Measurements from ENCODE around the gene LGALS9C.
"Not testable (repeated sequence)": the region's sequence is repeated elsewhere in the genome, so short reads cannot be mapped to it uniquely, and the experiment has no call there.

The LGALS9C gene

GRCh38 chr17:18542234-18542633, 65.6 kb downstream of the LGALS9C start:
- DNase-seq = not testable (repeated sequence)

- not testable (repeated sequence) for DNase-seq
These were observed 66.3 kb downstream of the LGALS9C start for GRCh38 chr17:18542907-18543306.
